ENCODE data around the gene HIVEP2.
A peak's percentile ranks its signal among the peaks of the same experiment; 100 is the strongest.
"Not testable (repeated sequence)": the region's sequence is repeated elsewhere in the genome, so short reads cannot be mapped to it uniquely, and the experiment has no call there.

HIVEP2 gene

GRCh38 chr6:142945049-142945445 lies at the start of gene HIVEP2:
TSS of gene HIVEP2 (minus strand) at chr6:142945176. CDS start at chr6:142774738, 170,438 bp downstream.
- peak; percentile 87 for DNase-seq

GRCh38 chr6:142993977-142994376 lies 49.0 kb upstream of the HIVEP2 start:
- DNase-seq, result no peak

- no peak for DNase-seq
These were observed 42.5 kb upstream of the HIVEP2 start for GRCh38 chr6:142987490-142987889.

GRCh38 chr6:142985281-142985680 lies 40.3 kb upstream of the HIVEP2 start:
- no peak for DNase-seq

- DNase-seq, result no peak
These were observed 39.4 kb upstream of the HIVEP2 start for GRCh38 chr6:142984386-142984785.

- DNase-seq, result no peak
These were observed 30.4 kb upstream of the HIVEP2 start for GRCh38 chr6:142975365-142975764.

- DNase-seq, result not testable (repeated sequence)
These were observed 26.0 kb upstream of the HIVEP2 start for GRCh38 chr6:142970941-142971340.

- DNase-seq, result no peak
These were observed 23.6 kb upstream of the HIVEP2 start for GRCh38 chr6:142968601-142969000.

GRCh38 chr6:142966294-142966693 lies 21.3 kb upstream of the HIVEP2 start:
- DNase-seq, result no peak

GRCh38 chr6:142965164-142965563 lies 20.2 kb upstream of the HIVEP2 start:
- no peak for DNase-seq

GRCh38 chr6:142960098-142960497 lies 15.1 kb upstream of the HIVEP2 start:
- DNase-seq, result peak; percentile 59

GRCh38 chr6:142958343-142958742 lies 13.4 kb upstream of the HIVEP2 start:
- DNase-seq, result no peak

GRCh38 chr6:142956726-142957125 lies 11.8 kb upstream of the HIVEP2 start:
- DNase-seq, result no peak

GRCh38 chr6:142954844-142955243 lies 9.9 kb upstream of the HIVEP2 start:
- no peak for DNase-seq

- no peak for DNase-seq
These were observed 8.6 kb upstream of the HIVEP2 start for GRCh38 chr6:142953373-142954273.

- DNase-seq, result no peak
These were observed 7.6 kb upstream of the HIVEP2 start for GRCh38 chr6:142952614-142953013.

- DNase-seq, result no peak
These were observed 5.3 kb upstream of the HIVEP2 start for GRCh38 chr6:142950291-142950690.

- no peak for DNase-seq
These were observed 2.9 kb upstream of the HIVEP2 start for GRCh38 chr6:142947714-142948480.

- peak; percentile 70 for DNase-seq
These were observed 2.1 kb upstream of the HIVEP2 start for GRCh38 chr6:142946924-142947713.

- DNase-seq, result peak; percentile 99
These were observed 1.4 kb upstream of the HIVEP2 start for GRCh38 chr6:142946181-142946923.

GRCh38 chr6:142945446-142946180 lies 637 bp upstream of the HIVEP2 start:
- DNase-seq, result peak; percentile 67

Measured in EL (cell line).